Endothelial cell of umbilical vein (primary cell): ENCODE measurements around the gene POU3F1.

ENCODE experiments used
- EZH2 ChIP-seq: IDR thresholded peaks from 2 replicates; pipeline ENCODE4 v1.6.1; 2012; ENCODE audit warnings: borderline replicate concordance, low read depth, mild to moderate bottlenecking, moderate library complexity, low read length, inconsistent platforms; ENCODE audit not compliant: severe bottlenecking
- FOS ChIP-seq: IDR thresholded peaks from 2 replicates; pipeline ENCODE4 v1.6.1; 2011; ENCODE audit warnings: mild to moderate bottlenecking, low read length, moderate library complexity, borderline replicate concordance; ENCODE audit not compliant: insufficient read depth
- GATA2 ChIP-seq: IDR thresholded peaks from 2 replicates; pipeline ENCODE4 v1.7.0; 2011; ENCODE audit warnings: low read depth, mild to moderate bottlenecking, moderate library complexity, mixed read lengths, low read length; ENCODE audit not compliant: insufficient read length, insufficient read depth
- JUN ChIP-seq: IDR thresholded peaks from 2 replicates; pipeline ENCODE4 v1.6.1; 2011; ENCODE audit warnings: borderline replicate concordance, low read depth; ENCODE audit not compliant: insufficient read length, insufficient read depth
- MYC ChIP-seq: IDR thresholded peaks from one replicate; pipeline ENCODE4 v1.6.1; 2011; ENCODE audit warnings: mild to moderate bottlenecking, low read depth, low read length
- POLR2A ChIP-seq: IDR thresholded peaks from 2 replicates; pipeline ENCODE4 v1.6.1; 2012; ENCODE audit warnings: low read depth, mild to moderate bottlenecking, control low read depth, low read length
- POLR2AphosphoS5 ChIP-seq: IDR thresholded peaks from 2 replicates; pipeline ENCODE4 v1.6.1; 2012; ENCODE audit warnings: low read depth, mild to moderate bottlenecking, control low read depth, low read length, moderate library complexity; ENCODE audit not compliant: insufficient read depth
- TF ChIP-seq, protein P1 (sequence below): IDR thresholded peaks from 2 replicates; pipeline ENCODE4 v1.6.1; 2011; ENCODE audit not compliant: insufficient read depth, insufficient read length
- TF ChIP-seq, protein P2 (sequence below), 2 donors: IDR thresholded peaks; 1 replicate in 1 of 2; 2 replicates in 1 of 2; pipeline ENCODE4 v1.5.1; 2011; ENCODE audit warnings: low read length in 2 of 2, mild to moderate bottlenecking in 2 of 2, moderate library complexity in 2 of 2, control low read depth in 1 of 2, inconsistent platforms in 1 of 2, low read depth in 1 of 2; ENCODE audit not compliant: insufficient read depth in 1 of 2; ENCODE audit errors: extremely low read depth in 1 of 2

GRCh38 chr1:38014171-38014570, 32.4 kb downstream of the POU3F1 start:
- TF ChIP-seq, protein P1, sequence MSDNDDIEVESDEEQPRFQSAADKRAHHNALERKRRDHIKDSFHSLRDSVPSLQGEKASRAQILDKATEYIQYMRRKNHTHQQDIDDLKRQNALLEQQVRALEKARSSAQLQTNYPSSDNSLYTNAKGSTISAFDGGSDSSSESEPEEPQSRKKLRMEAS = no peak
- TF ChIP-seq, protein P2, sequence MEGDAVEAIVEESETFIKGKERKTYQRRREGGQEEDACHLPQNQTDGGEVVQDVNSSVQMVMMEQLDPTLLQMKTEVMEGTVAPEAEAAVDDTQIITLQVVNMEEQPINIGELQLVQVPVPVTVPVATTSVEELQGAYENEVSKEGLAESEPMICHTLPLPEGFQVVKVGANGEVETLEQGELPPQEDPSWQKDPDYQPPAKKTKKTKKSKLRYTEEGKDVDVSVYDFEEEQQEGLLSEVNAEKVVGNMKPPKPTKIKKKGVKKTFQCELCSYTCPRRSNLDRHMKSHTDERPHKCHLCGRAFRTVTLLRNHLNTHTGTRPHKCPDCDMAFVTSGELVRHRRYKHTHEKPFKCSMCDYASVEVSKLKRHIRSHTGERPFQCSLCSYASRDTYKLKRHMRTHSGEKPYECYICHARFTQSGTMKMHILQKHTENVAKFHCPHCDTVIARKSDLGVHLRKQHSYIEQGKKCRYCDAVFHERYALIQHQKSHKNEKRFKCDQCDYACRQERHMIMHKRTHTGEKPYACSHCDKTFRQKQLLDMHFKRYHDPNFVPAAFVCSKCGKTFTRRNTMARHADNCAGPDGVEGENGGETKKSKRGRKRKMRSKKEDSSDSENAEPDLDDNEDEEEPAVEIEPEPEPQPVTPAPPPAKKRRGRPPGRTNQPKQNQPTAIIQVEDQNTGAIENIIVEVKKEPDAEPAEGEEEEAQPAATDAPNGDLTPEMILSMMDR (IDR thresholded peaks at IDR 0.05; ENCODE audit: extremely low read depth in 1 of 2, insufficient read depth in 1 of 2, low read depth in 1 of 2, low read length in 2 of 2) = no peak
- TF ChIP-seq POLR2A (no peak), EZH2 (no peak), POLR2AphosphoS5 (no peak), JUN (no peak), MYC (no peak), FOS (no peak), GATA2 (no peak)
